Measurements from ENCODE around the gene NAALADL1.

DNA sequence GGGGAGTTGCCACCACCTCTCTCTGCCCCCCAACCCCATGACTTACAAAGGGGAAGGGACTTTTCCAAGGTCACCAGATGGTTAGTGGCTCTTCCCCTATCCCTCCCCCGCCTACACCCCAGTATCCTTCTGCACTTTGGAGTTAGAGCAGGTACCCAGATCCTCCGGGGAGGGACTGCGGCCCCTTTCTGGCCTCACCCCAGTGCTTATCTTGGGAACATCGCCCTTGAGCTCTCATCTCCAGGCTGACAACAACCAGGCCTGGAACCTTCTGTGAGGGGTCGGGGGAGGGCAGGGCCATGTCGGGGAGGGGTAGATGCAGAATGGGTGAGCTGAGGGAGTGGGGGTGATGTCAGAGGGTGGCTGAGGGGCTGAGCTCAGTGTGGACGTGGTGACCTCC, 7.5 kb upstream of the NAALADL1 start:
- TF ChIP-seq POLR2A (IDR thresholded peaks at IDR 0.05; ENCODE audit: low read depth, low read length) (no peak), CTCF (conservative IDR thresholded peaks at IDR 0.05; ENCODE audit: low read depth, low read length) (no peak), RAD21 (IDR thresholded peaks at IDR 0.05; ENCODE audit: low read length) (no peak), FOS (IDR thresholded peaks at IDR 0.05; ENCODE audit: low read depth, low read length) (no peak), RFX5 (IDR thresholded peaks at IDR 0.05; ENCODE audit: low read depth, low read length) (no peak), CHD1 (IDR thresholded peaks at IDR 0.05; ENCODE audit: low read depth, low read length) (no peak), RCOR1 (IDR thresholded peaks at IDR 0.05; ENCODE audit: insufficient replicate concordance, low read length) (no peak)
- TF ChIP-seq, protein P1, sequence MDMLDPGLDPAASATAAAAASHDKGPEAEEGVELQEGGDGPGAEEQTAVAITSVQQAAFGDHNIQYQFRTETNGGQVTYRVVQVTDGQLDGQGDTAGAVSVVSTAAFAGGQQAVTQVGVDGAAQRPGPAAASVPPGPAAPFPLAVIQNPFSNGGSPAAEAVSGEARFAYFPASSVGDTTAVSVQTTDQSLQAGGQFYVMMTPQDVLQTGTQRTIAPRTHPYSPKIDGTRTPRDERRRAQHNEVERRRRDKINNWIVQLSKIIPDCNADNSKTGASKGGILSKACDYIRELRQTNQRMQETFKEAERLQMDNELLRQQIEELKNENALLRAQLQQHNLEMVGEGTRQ (IDR thresholded peaks at IDR 0.05; ENCODE audit: low read depth, low read length), result no peak
